ENCODE results near the gene TMEM74B. TPM values are rescaled to one million over a fixed set of nuclear protein-coding genes. Genes with fewer than 3 reads are reported as not detected.

TMEM74B gene
- total RNA-seq, 4 donors from 2014 or later: 11.6 to 87.6 (median 30.2) TPM

DNA sequence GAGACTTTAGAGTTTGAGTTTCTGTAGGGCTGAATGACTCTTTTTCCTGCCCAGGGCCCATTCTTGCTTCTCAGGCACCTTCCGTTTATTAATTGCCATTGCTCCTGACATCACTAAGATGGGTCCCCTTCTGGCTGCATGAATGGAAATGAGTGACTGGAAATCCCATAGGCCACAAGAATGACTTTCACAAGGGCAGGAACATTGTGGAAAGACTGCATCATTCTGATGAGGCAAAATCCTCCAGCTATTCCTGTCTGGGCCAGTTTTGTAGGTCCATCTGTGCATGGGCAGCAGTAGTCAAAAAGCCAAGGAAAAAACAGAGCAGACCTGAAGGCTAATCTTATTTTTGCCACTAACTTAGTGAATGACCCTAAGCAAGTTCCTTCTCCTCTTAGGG, 19.3 kb downstream of the TMEM74B start:
- Histone ChIP-seq H3K9me3 (no peaks in the 10 kb centered on the region), H3K27me3 (no peaks in the 10 kb centered on the region), H3K4me3 (no peak overlapping the region), H3K36me3 (peaks cover 0 to 89% (median 0%) of the 10 kb centered on the region in 3 donors), H3K27ac (no peak overlapping the region), H3K4me1 (no peaks in the 10 kb centered on the region)
- TF ChIP-seq, protein P1, sequence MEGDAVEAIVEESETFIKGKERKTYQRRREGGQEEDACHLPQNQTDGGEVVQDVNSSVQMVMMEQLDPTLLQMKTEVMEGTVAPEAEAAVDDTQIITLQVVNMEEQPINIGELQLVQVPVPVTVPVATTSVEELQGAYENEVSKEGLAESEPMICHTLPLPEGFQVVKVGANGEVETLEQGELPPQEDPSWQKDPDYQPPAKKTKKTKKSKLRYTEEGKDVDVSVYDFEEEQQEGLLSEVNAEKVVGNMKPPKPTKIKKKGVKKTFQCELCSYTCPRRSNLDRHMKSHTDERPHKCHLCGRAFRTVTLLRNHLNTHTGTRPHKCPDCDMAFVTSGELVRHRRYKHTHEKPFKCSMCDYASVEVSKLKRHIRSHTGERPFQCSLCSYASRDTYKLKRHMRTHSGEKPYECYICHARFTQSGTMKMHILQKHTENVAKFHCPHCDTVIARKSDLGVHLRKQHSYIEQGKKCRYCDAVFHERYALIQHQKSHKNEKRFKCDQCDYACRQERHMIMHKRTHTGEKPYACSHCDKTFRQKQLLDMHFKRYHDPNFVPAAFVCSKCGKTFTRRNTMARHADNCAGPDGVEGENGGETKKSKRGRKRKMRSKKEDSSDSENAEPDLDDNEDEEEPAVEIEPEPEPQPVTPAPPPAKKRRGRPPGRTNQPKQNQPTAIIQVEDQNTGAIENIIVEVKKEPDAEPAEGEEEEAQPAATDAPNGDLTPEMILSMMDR (IDR thresholded peaks at IDR 0.05): no peak
- no peak for TF ChIP-seq POLR2A (IDR thresholded peaks at IDR 0.05)
- no peak for DNase-seq

DNA sequence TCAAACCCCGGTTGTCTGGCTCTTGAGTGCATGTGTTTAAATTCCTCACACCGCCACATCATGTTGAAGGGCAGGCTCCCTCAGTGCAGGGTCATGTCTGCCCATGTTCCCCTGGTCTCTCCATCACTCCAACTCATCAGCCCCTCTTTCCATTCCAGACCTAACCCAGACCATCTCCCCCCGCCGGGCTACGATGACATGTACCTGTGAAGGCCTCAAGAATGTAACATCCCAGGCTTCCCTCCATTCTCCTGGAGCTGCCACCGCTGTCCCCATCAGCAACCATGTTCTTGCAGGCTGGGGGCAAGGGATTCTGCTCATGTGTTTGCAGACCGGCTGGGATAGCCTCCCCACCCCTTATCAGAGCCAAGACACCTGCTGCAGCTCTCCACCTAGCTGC, 19.9 kb downstream of the TMEM74B start:
- Histone ChIP-seq H3K36me3 (peaks cover 0 to 88% (median 0%) of the 10 kb centered on the region in 3 donors), H3K4me1 (no peaks in the 10 kb centered on the region), H3K4me3 (no peak overlapping the region), H3K27me3 (no peaks in the 10 kb centered on the region), H3K9me3 (no peaks in the 10 kb centered on the region), H3K27ac (no peak overlapping the region)
- no peak for DNase-seq
- TF ChIP-seq POLR2A (IDR thresholded peaks at IDR 0.05): no peak
- TF ChIP-seq, protein P1 (IDR thresholded peaks at IDR 0.05): no peak

DNA sequence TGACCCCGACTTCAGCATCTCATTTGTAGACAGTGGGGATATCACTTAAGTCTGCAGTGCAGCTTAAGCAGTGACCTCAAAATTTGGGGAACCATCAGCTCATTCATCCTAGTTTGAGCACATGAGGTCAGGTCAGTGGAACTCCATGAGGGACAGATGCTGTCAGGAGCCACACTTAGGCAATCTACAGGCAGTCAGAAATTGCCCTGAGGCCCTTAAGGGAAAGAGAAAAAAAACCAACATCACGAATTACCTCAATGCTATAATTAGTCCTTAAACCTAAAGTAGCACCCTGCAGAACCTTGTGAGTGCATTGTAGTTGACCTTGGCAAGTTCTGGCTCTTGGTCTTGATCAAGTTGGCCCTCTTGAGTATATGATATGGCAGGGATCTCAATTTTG, 21.1 kb downstream of the TMEM74B start:
- peaks cover 0 to 81% (median 0%) of the 10 kb centered on the region in 3 donors for H3K36me3 ChIP-seq
- H3K9me3 ChIP-seq: no peaks in the 10 kb centered on the region
- no peak for DNase-seq
- H3K27ac ChIP-seq: no peak overlapping the region
- TF ChIP-seq, protein P1 (IDR thresholded peaks at IDR 0.05): no peak
- no peak overlapping the region for H3K4me3 ChIP-seq
- H3K4me1 ChIP-seq: no peaks in the 10 kb centered on the region
- no peaks in the 10 kb centered on the region for H3K27me3 ChIP-seq

DNA sequence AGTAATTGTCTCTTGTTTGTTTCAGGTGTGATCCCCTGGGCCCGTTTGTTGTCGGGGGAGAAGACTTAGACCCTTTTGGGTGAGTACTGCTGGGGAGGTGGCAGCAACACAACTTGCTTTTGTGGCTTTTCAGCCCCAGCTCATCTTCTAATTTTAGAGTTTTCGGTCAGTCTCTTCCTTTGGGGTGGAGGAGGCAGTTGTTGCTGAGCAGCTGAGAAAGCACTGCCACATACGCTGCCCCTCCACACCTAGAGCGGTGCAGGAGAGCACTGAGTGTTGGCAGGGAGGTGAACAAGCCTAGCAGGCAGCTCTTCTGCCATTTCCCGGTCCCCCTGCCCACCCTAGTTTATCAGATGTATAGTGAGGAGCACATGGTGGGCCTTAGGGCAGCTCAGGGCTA, 21.7 kb downstream of the TMEM74B start:
- H3K27ac ChIP-seq: no peak overlapping the region
- no peaks in the 10 kb centered on the region for H3K27me3 ChIP-seq
- H3K36me3 ChIP-seq: peaks cover 0 to 76% (median 0%) of the 10 kb centered on the region in 3 donors
- H3K4me3 ChIP-seq: no peak overlapping the region
- TF ChIP-seq POLR2A (IDR thresholded peaks at IDR 0.05): no peak
- TF ChIP-seq, protein P1 (IDR thresholded peaks at IDR 0.05): no peak
- H3K4me1 ChIP-seq: no peaks in the 10 kb centered on the region
- H3K9me3 ChIP-seq: no peaks in the 10 kb centered on the region
- no peak for DNase-seq

DNA sequence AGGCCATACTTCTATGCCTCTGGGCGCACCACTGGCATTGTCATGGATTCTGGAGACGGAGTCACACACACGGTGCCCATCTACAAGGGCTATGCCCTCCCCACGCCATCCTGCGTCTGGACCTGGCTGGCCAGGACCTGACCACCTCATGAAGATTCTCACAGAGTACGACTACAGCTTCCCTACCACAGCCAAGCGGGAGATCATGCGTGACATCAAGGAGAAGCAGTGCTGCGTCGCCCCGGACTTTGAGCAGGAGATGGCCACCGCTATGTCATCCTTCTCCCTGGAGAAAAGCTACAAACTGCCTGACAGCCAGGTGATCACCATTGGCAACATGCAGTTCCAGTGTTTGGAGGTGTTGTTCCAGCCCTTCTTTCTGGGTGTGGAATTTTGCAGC, 23.8 kb downstream of the TMEM74B start:
- Histone ChIP-seq H3K27me3 (no peaks in the 10 kb centered on the region), H3K27ac (no peak overlapping the region), H3K4me1 (no peaks in the 10 kb centered on the region), H3K4me3 (no peak overlapping the region), H3K36me3 (peaks cover 0 to 62% (median 0%) of the 10 kb centered on the region in 3 donors), H3K9me3 (no peaks in the 10 kb centered on the region)
- TF ChIP-seq POLR2A (IDR thresholded peaks at IDR 0.05): no peak
- TF ChIP-seq, protein P1 (IDR thresholded peaks at IDR 0.05): no peak
- no peak for DNase-seq

DNA sequence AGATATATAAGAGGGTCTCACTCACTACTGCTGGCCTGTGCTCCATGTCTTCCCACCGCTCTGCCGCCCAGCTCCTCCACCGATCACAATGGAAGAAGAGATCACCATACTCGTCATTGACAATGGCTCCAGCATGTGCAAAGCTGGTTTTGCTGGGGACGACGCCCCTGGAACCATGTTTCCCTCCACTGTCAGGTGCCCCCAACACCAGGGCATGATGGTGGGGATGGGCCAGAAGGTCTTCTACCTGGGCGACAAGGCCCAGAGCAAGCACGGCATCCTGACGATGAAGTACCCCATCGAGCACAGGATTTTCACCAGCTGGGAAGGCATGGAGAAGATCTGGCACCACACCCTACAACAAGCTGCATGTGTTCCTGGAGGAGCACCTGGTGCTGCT, 24.3 kb downstream of the TMEM74B start:
- H3K27me3 ChIP-seq: no peaks in the 10 kb centered on the region
- no peak overlapping the region for H3K27ac ChIP-seq
- no peaks in the 10 kb centered on the region for H3K9me3 ChIP-seq
- TF ChIP-seq POLR2A (IDR thresholded peaks at IDR 0.05): no peak
- TF ChIP-seq, protein P1 (IDR thresholded peaks at IDR 0.05): no peak
- H3K36me3 ChIP-seq: peaks cover 0 to 62% (median 0%) of the 10 kb centered on the region in 3 donors
- no peak for DNase-seq
- no peaks in the 10 kb centered on the region for H3K4me1 ChIP-seq
- no peak overlapping the region for H3K4me3 ChIP-seq
